Uterine smooth muscle cell (primary cell): ENCODE measurements around the gene KCNK17. TPM values are rescaled to one million over a fixed set of nuclear protein-coding genes. Genes with fewer than 3 reads are reported as not detected.

ENCODE experiments used
- total RNA-seq: library from RNA; depleted of rRNA; stranded (reverse); fragments of >200 nt; gene quantifications from 2 replicates; pipeline ENCODE4 v1.2.3, GENCODE V29; 2014

KCNK17 gene
- total RNA-seq = not detected in 2 replicates

GRCh38 chr6:39314273-39314795 is at the start of gene KCNK17:
Gene KCNK17, minus strand, starts transcription at chr6:39314419. Its CDS starts 99 bp downstream, at chr6:39314320.

GRCh38 chr6:39322306-39322850 is 8.2 kb upstream of the KCNK17 start, which contains the start of gene KCNK16:
Gene KCNK16, minus strand, starts transcription at chr6:39322702. Its CDS starts 162 bp downstream, at chr6:39322540.

Other genes starting within 250 kb of the KCNK17 start
- 14.1 and 17.0 TPM in 2 replicates for gene SAYSD1, start 199.2 kb downstream of the KCNK17 start, total RNA-seq
- gene KCNK5, start 84.9 kb downstream of the KCNK17 start, total RNA-seq = under 0.01 and 0.11 TPM in 2 replicates
- gene KCNK16, start 8.3 kb upstream of the KCNK17 start, total RNA-seq = not detected in 2 replicates